Measurements from ENCODE around the gene ZSWIM3.

Gene ZSWIM3

DNA sequence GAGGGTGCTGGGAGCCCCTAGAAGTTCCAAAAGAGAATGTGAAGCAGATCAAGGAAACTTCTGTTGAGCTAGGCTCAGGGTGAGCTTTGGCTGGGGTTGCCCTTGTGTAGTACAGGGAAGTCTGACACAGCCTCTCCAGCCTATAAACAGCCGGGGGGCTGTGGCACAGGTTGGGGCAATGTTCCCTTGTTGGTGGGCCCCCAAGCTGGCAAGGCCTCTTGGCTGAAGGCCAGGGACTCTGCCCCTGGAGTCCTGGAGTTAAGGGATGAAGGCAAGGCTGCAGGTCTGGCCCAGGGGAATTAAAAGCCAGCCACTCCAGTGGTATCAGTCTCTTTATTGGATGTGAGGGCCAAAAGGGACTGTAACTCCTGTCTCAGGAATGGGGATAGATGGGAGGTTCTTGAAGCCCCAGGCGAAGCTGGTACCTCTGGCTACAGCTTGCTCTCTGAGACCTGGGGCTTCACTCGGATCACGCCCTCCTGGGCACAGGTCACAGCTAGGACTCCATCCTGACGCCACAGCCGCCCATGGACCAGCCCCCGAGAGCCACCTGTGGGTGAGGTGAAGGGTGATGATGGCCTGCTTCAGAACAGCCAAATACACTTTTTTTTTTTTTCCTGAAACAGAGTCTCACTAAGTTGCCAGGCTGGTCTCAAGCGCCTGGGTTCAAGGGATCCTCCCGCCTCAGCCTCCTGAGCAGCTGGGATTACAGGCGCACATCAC lies 15.8 kb upstream of the ZSWIM3 start:
- H2AFZ ChIP-seq (ENCODE audit: low read depth, low read length): no peak overlapping the region
- H3K36me3 ChIP-seq (ENCODE audit: insufficient read depth, low read length): peaks cover 60% of the 10 kb centered on the region
- H4K20me1 ChIP-seq (ENCODE audit: insufficient read depth, low read length): 0 out of 2 replicates have a peak, but pooled peaks cover 2% of the 10 kb centered on the region
- no peaks in the 10 kb centered on the region for H3K79me2 ChIP-seq (ENCODE audit: insufficient read depth, low read length)
- ATAC-seq (ENCODE audit: insufficient read depth, low read depth) (no peak), DNase-seq (no peak)
- no peak overlapping the region for H3K4me3 ChIP-seq (ENCODE audit: low read depth in 1 of 2, low read length in 2 of 2)
- H3K4me2 ChIP-seq (ENCODE audit: insufficient read depth, low read length): no peak overlapping the region
- H3K4me1 ChIP-seq (ENCODE audit: insufficient read depth, low read length): no peaks in the 10 kb centered on the region
- TF ChIP-seq EZH2 (IDR thresholded peaks at IDR 0.05; ENCODE audit: borderline replicate concordance, low read depth, low read length, severe bottlenecking): no peak
- TF ChIP-seq, protein P1, sequence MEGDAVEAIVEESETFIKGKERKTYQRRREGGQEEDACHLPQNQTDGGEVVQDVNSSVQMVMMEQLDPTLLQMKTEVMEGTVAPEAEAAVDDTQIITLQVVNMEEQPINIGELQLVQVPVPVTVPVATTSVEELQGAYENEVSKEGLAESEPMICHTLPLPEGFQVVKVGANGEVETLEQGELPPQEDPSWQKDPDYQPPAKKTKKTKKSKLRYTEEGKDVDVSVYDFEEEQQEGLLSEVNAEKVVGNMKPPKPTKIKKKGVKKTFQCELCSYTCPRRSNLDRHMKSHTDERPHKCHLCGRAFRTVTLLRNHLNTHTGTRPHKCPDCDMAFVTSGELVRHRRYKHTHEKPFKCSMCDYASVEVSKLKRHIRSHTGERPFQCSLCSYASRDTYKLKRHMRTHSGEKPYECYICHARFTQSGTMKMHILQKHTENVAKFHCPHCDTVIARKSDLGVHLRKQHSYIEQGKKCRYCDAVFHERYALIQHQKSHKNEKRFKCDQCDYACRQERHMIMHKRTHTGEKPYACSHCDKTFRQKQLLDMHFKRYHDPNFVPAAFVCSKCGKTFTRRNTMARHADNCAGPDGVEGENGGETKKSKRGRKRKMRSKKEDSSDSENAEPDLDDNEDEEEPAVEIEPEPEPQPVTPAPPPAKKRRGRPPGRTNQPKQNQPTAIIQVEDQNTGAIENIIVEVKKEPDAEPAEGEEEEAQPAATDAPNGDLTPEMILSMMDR (IDR thresholded peaks at IDR 0.05; ENCODE audit: borderline replicate concordance, extremely low read depth, low read length, poor library complexity, severe bottlenecking): no peak
- no peak overlapping the region for H3K27ac ChIP-seq (ENCODE audit: low read length)
- H3K27me3 ChIP-seq (ENCODE audit: insufficient read depth, low read length, poor library complexity): no peaks in the 10 kb centered on the region
- H3K9me3 ChIP-seq (ENCODE audit: insufficient read depth, low read length, severe bottlenecking): no peaks in the 10 kb centered on the region
- no peak overlapping the region for H3K9ac ChIP-seq (ENCODE audit: low read depth, low read length)

DNA sequence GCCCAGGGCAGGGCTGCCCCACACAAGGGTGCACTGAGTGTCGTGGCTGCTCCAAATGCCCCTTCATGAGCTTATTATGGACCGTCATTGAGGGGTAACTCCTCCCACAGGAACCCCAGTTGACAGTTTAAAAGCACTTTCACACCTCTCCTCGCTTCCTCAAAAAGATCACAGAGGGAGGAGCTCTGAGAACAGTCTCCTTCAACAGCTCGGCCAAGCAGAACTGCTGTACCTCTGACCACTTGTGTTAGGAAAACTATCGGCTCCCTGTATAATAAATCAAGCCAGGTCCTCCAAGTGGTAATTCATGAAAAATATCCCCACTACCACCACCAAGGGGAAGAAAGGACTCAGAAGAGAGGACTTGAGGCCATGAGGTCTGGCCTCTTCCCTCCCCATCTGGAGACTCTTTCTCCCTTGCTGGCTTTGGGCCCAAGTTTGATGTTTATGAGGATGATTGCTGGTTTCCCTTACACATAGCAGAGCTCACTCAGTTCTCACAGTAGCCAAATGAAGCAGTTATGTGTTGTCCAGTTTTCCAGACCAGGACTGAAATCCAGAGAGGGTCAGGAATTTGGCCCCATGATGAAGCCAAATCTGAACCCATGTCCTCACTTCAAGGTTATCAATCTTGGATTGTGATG lies 15.1 kb upstream of the ZSWIM3 start:
- ATAC-seq (ENCODE audit: insufficient read depth, low read depth) (no peak), DNase-seq (no peak)
- no peak overlapping the region for H3K27ac ChIP-seq (ENCODE audit: low read length)
- H3K4me1 ChIP-seq (ENCODE audit: insufficient read depth, low read length): no peaks in the 10 kb centered on the region
- H2AFZ ChIP-seq (ENCODE audit: low read depth, low read length): no peak overlapping the region
- H3K9me3 ChIP-seq (ENCODE audit: insufficient read depth, low read length, severe bottlenecking): no peaks in the 10 kb centered on the region
- H4K20me1 ChIP-seq (ENCODE audit: insufficient read depth, low read length): 0 out of 2 replicates have a peak, but pooled peaks cover 2% of the 10 kb centered on the region
- H3K9ac ChIP-seq (ENCODE audit: low read depth, low read length): no peak overlapping the region
- no peaks in the 10 kb centered on the region for H3K79me2 ChIP-seq (ENCODE audit: insufficient read depth, low read length)
- H3K4me3 ChIP-seq (ENCODE audit: low read depth in 1 of 2, low read length in 2 of 2): no peak overlapping the region
- peaks cover 64% of the 10 kb centered on the region for H3K36me3 ChIP-seq (ENCODE audit: insufficient read depth, low read length)
- TF ChIP-seq, protein P1 (IDR thresholded peaks at IDR 0.05; ENCODE audit: borderline replicate concordance, extremely low read depth, low read length, poor library complexity, severe bottlenecking): no peak
- no peak for TF ChIP-seq EZH2 (IDR thresholded peaks at IDR 0.05; ENCODE audit: borderline replicate concordance, low read depth, low read length, severe bottlenecking)
- no peaks in the 10 kb centered on the region for H3K27me3 ChIP-seq (ENCODE audit: insufficient read depth, low read length, poor library complexity)
- H3K4me2 ChIP-seq (ENCODE audit: insufficient read depth, low read length): no peak overlapping the region

DNA sequence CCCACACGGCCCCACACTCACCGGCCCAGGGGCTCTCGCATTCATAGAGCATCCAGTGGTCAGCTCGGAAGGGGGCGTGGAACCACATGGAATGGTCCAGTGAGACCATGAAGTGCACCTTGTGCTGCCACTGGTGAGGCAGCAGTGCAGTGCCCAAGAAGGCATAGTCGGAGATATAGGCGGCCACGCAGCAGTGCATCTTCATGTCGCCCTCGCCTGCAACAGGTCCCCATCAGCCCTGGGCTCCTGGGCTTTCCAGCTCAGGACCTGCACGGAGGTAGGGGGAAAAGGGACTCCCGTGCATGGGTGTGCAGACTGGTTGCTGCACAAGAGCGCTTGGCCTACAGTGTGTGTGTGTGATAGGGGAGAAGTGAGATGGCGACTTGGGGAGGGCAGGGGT lies 13.9 kb upstream of the ZSWIM3 start:
- no peak for ATAC-seq (ENCODE audit: insufficient read depth, low read depth)
- H4K20me1 ChIP-seq (ENCODE audit: insufficient read depth, low read length): peaks cover 3% of the 10 kb centered on the region; the same call in 1 of the 2 replicates
- H3K27ac ChIP-seq (ENCODE audit: low read length): no peak overlapping the region
- TF ChIP-seq, protein P1 (IDR thresholded peaks at IDR 0.05; ENCODE audit: borderline replicate concordance, extremely low read depth, low read length, poor library complexity, severe bottlenecking): no peak
- TF ChIP-seq EZH2 (IDR thresholded peaks at IDR 0.05; ENCODE audit: borderline replicate concordance, low read depth, low read length, severe bottlenecking): no peak
- no peak overlapping the region for H2AFZ ChIP-seq (ENCODE audit: low read depth, low read length)
- H3K4me2 ChIP-seq (ENCODE audit: insufficient read depth, low read length): no peak overlapping the region
- no peaks in the 10 kb centered on the region for H3K27me3 ChIP-seq (ENCODE audit: insufficient read depth, low read length, poor library complexity)
- DNase-seq: no peak
- H3K9ac ChIP-seq (ENCODE audit: low read depth, low read length): no peak overlapping the region
- H3K36me3 ChIP-seq (ENCODE audit: insufficient read depth, low read length): peaks cover 70% of the 10 kb centered on the region
- H3K9me3 ChIP-seq (ENCODE audit: insufficient read depth, low read length, severe bottlenecking): no peaks in the 10 kb centered on the region
- no peaks in the 10 kb centered on the region for H3K4me1 ChIP-seq (ENCODE audit: insufficient read depth, low read length)
- H3K79me2 ChIP-seq (ENCODE audit: insufficient read depth, low read length): no peaks in the 10 kb centered on the region
- H3K4me3 ChIP-seq (ENCODE audit: low read depth in 1 of 2, low read length in 2 of 2): no peak overlapping the region

Data from DND-41 (cell line).